Fibroblast of villous mesenchyme (primary cell): ENCODE results near the gene TTC21A. TPM values are rescaled to one million over a fixed set of nuclear protein-coding genes. Genes with fewer than 3 reads are reported as not detected.

Experiments used
- DNase-seq: peaks from one replicate; pipeline ENCODE4 v3.0.0-alpha.2; 2010; ENCODE audit warnings: low read depth
- H3K4me3 ChIP-seq: 2 replicates; pipeline ENCODE4 v1.5.1; 2011; ENCODE audit warnings: low read depth, mild to moderate bottlenecking, low read length
- CTCF ChIP-seq: IDR thresholded peaks from 2 replicates; pipeline ENCODE4 v1.5.1; 2012; ENCODE audit warnings: low read depth, mild to moderate bottlenecking, low read length; ENCODE audit not compliant: insufficient read depth
- total RNA-seq: library from RNA; depleted of rRNA; stranded (reverse); fragments of >200 nt; gene quantifications from 2 replicates; pipeline ENCODE4 v1.2.3, GENCODE V29; 2012

Gene TTC21A
- total RNA-seq, 1 donor: 3.9 TPM

DNA sequence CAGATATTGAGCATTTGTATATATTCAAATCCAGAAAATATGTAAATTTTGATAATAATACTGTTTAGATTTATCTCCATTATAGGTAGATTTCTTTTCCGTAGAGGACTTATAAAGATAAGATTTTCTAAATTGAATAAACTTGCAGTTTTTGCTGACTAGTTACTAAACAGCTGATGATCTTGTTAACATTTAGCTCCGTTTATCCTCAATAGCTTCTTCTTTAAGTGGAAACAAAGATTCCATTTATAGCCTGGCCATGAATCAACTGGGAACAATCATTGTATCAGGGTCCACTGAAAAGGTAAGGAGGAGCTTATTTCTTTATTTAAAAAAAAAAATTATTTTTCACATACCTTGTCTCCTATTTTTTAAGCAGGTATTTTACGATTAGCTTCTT, 38.9 kb upstream of the TTC21A start:
- TF ChIP-seq CTCF: no peak
- no peak for DNase-seq

DNA sequence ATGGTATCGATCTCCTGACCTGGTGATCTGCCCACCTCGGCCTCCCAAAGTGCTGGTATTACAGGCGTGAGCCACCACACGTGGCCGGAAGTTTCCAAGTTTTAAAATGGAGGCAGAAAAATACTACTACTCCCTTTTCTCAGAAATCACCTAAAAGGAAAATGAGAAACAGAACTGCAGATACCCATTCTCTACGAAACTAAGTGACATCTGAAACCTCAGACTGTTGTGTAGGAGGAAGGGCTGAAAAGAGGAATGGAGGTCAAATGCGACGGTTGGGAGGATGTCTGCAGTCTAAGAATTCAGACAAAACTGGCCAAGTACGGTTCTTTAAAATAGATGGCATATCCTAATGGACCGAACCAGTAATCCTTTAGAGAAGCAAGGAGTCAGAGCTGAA, 31.6 kb upstream of the TTC21A start:
- H3K4me3 ChIP-seq: no peak overlapping the region
- no peak for TF ChIP-seq CTCF
- no peak for DNase-seq

More for the DNA sequence above, 38.9 kb upstream of the TTC21A start:
- no peak overlapping the region for H3K4me3 ChIP-seq

DNA sequence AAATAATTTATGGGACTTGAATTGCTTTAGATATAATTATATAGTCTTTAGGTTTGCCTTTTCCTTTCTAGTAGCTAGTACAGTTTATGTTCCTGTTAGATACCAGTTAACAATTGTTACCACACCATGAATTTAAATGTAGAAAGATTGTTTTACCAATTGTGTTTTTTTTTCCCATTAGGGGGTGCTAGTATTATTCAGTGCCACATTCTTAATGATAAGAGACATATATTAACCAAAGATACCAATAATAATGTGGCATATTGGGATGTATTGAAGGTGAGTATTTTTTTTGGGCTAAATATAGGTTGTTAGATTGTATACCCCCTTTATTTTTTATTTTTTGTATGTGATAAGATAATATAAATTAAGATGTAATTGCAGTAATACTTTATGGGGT, 27.9 kb upstream of the TTC21A start:
- DNase-seq: no peak
- H3K4me3 ChIP-seq: no peak overlapping the region
- no peak for TF ChIP-seq CTCF

- H3K4me3 ChIP-seq: no peak overlapping the region
- DNase-seq: no peak
- no peak for TF ChIP-seq CTCF
Measured at GRCh38 chr3:39080026-39080425, 27.5 kb upstream of the TTC21A start.

DNA sequence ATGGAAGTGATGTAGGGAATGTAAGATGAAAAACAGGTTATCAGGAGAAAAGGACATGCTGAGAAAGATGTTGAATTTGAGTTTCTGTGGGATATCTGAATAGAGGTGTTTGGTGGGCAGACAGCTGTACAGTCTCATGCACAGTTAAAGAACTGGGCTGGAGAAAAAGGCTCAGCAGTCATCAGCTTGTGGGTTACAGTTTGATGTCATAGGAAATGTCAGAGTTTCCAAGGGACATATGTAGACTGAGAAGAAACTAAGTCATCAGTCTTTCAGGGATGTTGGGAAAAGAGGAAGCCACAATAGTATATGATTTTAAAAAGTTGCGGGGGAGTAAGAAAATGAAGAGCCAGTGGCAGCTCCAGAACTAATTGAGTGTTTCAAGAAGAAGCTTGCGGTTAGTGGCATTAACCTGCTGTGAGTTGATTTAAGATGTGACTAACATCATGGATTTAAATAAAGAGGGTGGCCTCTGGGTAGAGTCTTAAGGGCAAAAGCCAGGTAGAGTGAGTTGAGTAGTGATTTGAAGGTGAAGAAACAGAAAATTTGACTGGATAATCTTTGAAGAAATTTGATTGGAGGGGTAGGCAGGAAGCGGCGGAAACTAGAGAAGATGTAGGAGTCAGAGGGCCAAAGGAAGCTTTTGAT, 24.7 kb upstream of the TTC21A start:
- H3K4me3 ChIP-seq: no peak overlapping the region
- no peak for DNase-seq
- TF ChIP-seq CTCF: no peak

- H3K4me3 ChIP-seq: no peak overlapping the region
- TF ChIP-seq CTCF: no peak
- no peak for DNase-seq
Measured at GRCh38 chr3:39086144-39086543, 21.3 kb upstream of the TTC21A start.

DNA sequence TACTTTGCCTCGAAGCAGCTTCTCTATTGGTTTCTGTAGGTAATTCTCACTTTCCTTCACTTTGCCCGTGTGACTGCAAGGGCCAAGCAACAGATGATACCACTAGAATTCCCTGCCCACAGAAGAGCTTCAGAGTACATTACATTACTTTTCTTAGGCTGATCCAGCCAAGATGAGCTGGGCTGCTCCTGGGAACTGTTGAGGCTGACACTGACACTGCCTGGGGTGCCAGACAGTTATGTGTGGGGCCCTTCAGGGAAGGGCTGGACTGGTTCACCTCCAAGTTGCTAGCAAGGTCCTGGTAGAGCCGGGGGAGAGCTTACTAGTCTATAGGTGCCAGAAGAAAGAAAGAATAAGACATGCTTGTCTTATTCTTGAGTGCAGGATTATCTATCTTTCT, 19.0 kb upstream of the TTC21A start:
- TF ChIP-seq CTCF: no peak
- no peak for DNase-seq
- H3K4me3 ChIP-seq: no peak overlapping the region
